Measurements from ENCODE around the gene ANKZF1.

Gene ANKZF1

GRCh38 chr2:219229305-219230058 is at the start of gene ANKZF1, which contains the start of gene ATG9A:
Gene ANKZF1, plus strand, starts transcription at chr2:219229806. Its CDS starts 452 bp downstream, at chr2:219230258.
Gene ATG9A, minus strand, starts transcription at chr2:219229636. Its CDS starts 1,612 bp downstream, at chr2:219228024.
- H3K9me3 ChIP-seq (ENCODE audit: control insufficient read depth in 2 of 2, low read length in 2 of 2), result no peaks in the 10 kb centered on the region
- peak within 1 kb of the TSS; percentile 81 to 92 for H3K4me3 ChIP-seq (ENCODE audit: low read length in 2 of 2)
- peak within 1 kb of the TSS; percentile 94 for H3K27ac ChIP-seq (ENCODE audit: low read length)
- peak within 1 kb of the TSS; percentile 90 to 96 for H3K9ac ChIP-seq (ENCODE audit: low read length in 2 of 2)
- peaks cover 35 to 37% of the 10 kb centered on the region in 2 donors for H3K36me3 ChIP-seq (ENCODE audit: control insufficient read depth in 2 of 2, insufficient read depth in 2 of 2, low read length in 2 of 2)
- H3K4me1 ChIP-seq (ENCODE audit: control insufficient read depth, insufficient read depth, low read length), result peaks cover 27% of the 10 kb centered on the region
- H3K27me3 ChIP-seq (ENCODE audit: control insufficient read depth in 1 of 2, insufficient read depth in 2 of 2, low read length in 2 of 2), result no peaks in the 10 kb centered on the region

- Histone ChIP-seq H3K9me3 (ENCODE audit: control insufficient read depth in 2 of 2, low read length in 2 of 2) (no peaks in the 10 kb centered on the region), H3K27me3 (ENCODE audit: control insufficient read depth in 1 of 2, insufficient read depth in 2 of 2, low read length in 2 of 2) (no peaks in the 10 kb centered on the region), H3K9ac (ENCODE audit: low read length in 2 of 2) (no peak overlapping the region), H3K4me1 (ENCODE audit: control insufficient read depth, insufficient read depth, low read length) (peaks cover 38% of the 10 kb centered on the region), H3K27ac (ENCODE audit: low read length) (no peak overlapping the region), H3K4me3 (ENCODE audit: low read length in 2 of 2) (no peak overlapping the region), H3K36me3 (ENCODE audit: control insufficient read depth in 2 of 2, insufficient read depth in 2 of 2, low read length in 2 of 2) (peaks cover 44 to 45% of the 10 kb centered on the region in 2 donors)
These were observed 48.6 kb upstream of the ANKZF1 start for GRCh38 chr2:219180961-219181360.

GRCh38 chr2:219181531-219181930 is 48.1 kb upstream of the ANKZF1 start:
- peaks cover 32% of the 10 kb centered on the region for H3K4me1 ChIP-seq (ENCODE audit: control insufficient read depth, insufficient read depth, low read length)
- H3K4me3 ChIP-seq (ENCODE audit: low read length in 2 of 2), result no peak overlapping the region
- H3K36me3 ChIP-seq (ENCODE audit: control insufficient read depth in 2 of 2, insufficient read depth in 2 of 2, low read length in 2 of 2), result peaks cover 44 to 45% of the 10 kb centered on the region in 2 donors
- no peak overlapping the region for H3K27ac ChIP-seq (ENCODE audit: low read length)
- no peaks in the 10 kb centered on the region for H3K9me3 ChIP-seq (ENCODE audit: control insufficient read depth in 2 of 2, low read length in 2 of 2)
- H3K27me3 ChIP-seq (ENCODE audit: control insufficient read depth in 1 of 2, insufficient read depth in 2 of 2, low read length in 2 of 2), result no peaks in the 10 kb centered on the region
- H3K9ac ChIP-seq (ENCODE audit: low read length in 2 of 2), result no peak overlapping the region

GRCh38 chr2:219182331-219183150 is 47.1 kb upstream of the ANKZF1 start:
- no peak overlapping the region for H3K9ac ChIP-seq (ENCODE audit: low read length in 2 of 2)
- H3K27ac ChIP-seq (ENCODE audit: low read length), result no peak overlapping the region
- no peaks in the 10 kb centered on the region for H3K27me3 ChIP-seq (ENCODE audit: control insufficient read depth in 1 of 2, insufficient read depth in 2 of 2, low read length in 2 of 2)
- H3K4me1 ChIP-seq (ENCODE audit: control insufficient read depth, insufficient read depth, low read length), result peaks cover 25% of the 10 kb centered on the region
- H3K4me3 ChIP-seq (ENCODE audit: low read length in 2 of 2), result no peak overlapping the region
- H3K36me3 ChIP-seq (ENCODE audit: control insufficient read depth in 2 of 2, insufficient read depth in 2 of 2, low read length in 2 of 2), result peaks cover 44 to 45% of the 10 kb centered on the region in 2 donors
- no peaks in the 10 kb centered on the region for H3K9me3 ChIP-seq (ENCODE audit: control insufficient read depth in 2 of 2, low read length in 2 of 2)

GRCh38 chr2:219183151-219183772 is 46.3 kb upstream of the ANKZF1 start:
- Histone ChIP-seq H3K4me3 (ENCODE audit: low read length in 2 of 2) (no peak overlapping the region), H3K36me3 (ENCODE audit: control insufficient read depth in 2 of 2, insufficient read depth in 2 of 2, low read length in 2 of 2) (peaks cover 44 to 45% of the 10 kb centered on the region in 2 donors), H3K9ac (ENCODE audit: low read length in 2 of 2) (no peak overlapping the region), H3K4me1 (ENCODE audit: control insufficient read depth, insufficient read depth, low read length) (peaks cover 22% of the 10 kb centered on the region), H3K27ac (ENCODE audit: low read length) (no peak overlapping the region), H3K27me3 (ENCODE audit: control insufficient read depth in 1 of 2, insufficient read depth in 2 of 2, low read length in 2 of 2) (no peaks in the 10 kb centered on the region), H3K9me3 (ENCODE audit: control insufficient read depth in 2 of 2, low read length in 2 of 2) (no peaks in the 10 kb centered on the region)

GRCh38 chr2:219184121-219184520 is 45.5 kb upstream of the ANKZF1 start:
- no peak overlapping the region for H3K4me3 ChIP-seq (ENCODE audit: low read length in 2 of 2)
- H3K4me1 ChIP-seq (ENCODE audit: control insufficient read depth, insufficient read depth, low read length), result peaks cover 16% of the 10 kb centered on the region
- no peaks in the 10 kb centered on the region for H3K27me3 ChIP-seq (ENCODE audit: control insufficient read depth in 1 of 2, insufficient read depth in 2 of 2, low read length in 2 of 2)
- no peaks in the 10 kb centered on the region for H3K9me3 ChIP-seq (ENCODE audit: control insufficient read depth in 2 of 2, low read length in 2 of 2)
- H3K9ac ChIP-seq (ENCODE audit: low read length in 2 of 2), result no peak overlapping the region
- H3K36me3 ChIP-seq (ENCODE audit: control insufficient read depth in 2 of 2, insufficient read depth in 2 of 2, low read length in 2 of 2), result peaks cover 44 to 45% of the 10 kb centered on the region in 2 donors
- H3K27ac ChIP-seq (ENCODE audit: low read length), result no peak overlapping the region

- Histone ChIP-seq H3K9ac (ENCODE audit: low read length in 2 of 2) (no peak overlapping the region), H3K27me3 (ENCODE audit: control insufficient read depth in 1 of 2, insufficient read depth in 2 of 2, low read length in 2 of 2) (no peaks in the 10 kb centered on the region), H3K36me3 (ENCODE audit: control insufficient read depth in 2 of 2, insufficient read depth in 2 of 2, low read length in 2 of 2) (peaks cover 21 to 22% of the 10 kb centered on the region in 2 donors), H3K9me3 (ENCODE audit: control insufficient read depth in 2 of 2, low read length in 2 of 2) (no peaks in the 10 kb centered on the region), H3K4me3 (ENCODE audit: low read length in 2 of 2) (no peak overlapping the region), H3K27ac (ENCODE audit: low read length) (no peak overlapping the region), H3K4me1 (ENCODE audit: control insufficient read depth, insufficient read depth, low read length) (no peaks in the 10 kb centered on the region)
These were observed 42.7 kb upstream of the ANKZF1 start for GRCh38 chr2:219186754-219187456.

GRCh38 chr2:219197388-219197787 is 32.2 kb upstream of the ANKZF1 start:
- H3K27me3 ChIP-seq (ENCODE audit: control insufficient read depth in 1 of 2, insufficient read depth in 2 of 2, low read length in 2 of 2), result peaks cover 0 to 6% of the 10 kb centered on the region in 2 donors
- H3K4me3 ChIP-seq (ENCODE audit: low read length in 2 of 2), result no peak overlapping the region
- no peaks in the 10 kb centered on the region for H3K4me1 ChIP-seq (ENCODE audit: control insufficient read depth, insufficient read depth, low read length)
- no peaks in the 10 kb centered on the region for H3K9me3 ChIP-seq (ENCODE audit: control insufficient read depth in 2 of 2, low read length in 2 of 2)
- no peak overlapping the region for H3K9ac ChIP-seq (ENCODE audit: low read length in 2 of 2)
- H3K36me3 ChIP-seq (ENCODE audit: control insufficient read depth in 2 of 2, insufficient read depth in 2 of 2, low read length in 2 of 2), result no peaks in the 10 kb centered on the region
- no peak overlapping the region for H3K27ac ChIP-seq (ENCODE audit: low read length)

GRCh38 chr2:219198974-219199373 is 30.6 kb upstream of the ANKZF1 start:
- H3K36me3 ChIP-seq (ENCODE audit: control insufficient read depth in 2 of 2, insufficient read depth in 2 of 2, low read length in 2 of 2), result no peaks in the 10 kb centered on the region
- no peaks in the 10 kb centered on the region for H3K4me1 ChIP-seq (ENCODE audit: control insufficient read depth, insufficient read depth, low read length)
- H3K9me3 ChIP-seq (ENCODE audit: control insufficient read depth in 2 of 2, low read length in 2 of 2), result no peaks in the 10 kb centered on the region
- no peak overlapping the region for H3K9ac ChIP-seq (ENCODE audit: low read length in 2 of 2)
- H3K4me3 ChIP-seq (ENCODE audit: low read length in 2 of 2), result no peak overlapping the region
- H3K27me3 ChIP-seq (ENCODE audit: control insufficient read depth in 1 of 2, insufficient read depth in 2 of 2, low read length in 2 of 2), result peaks cover 0 to 6% of the 10 kb centered on the region in 2 donors
- no peak overlapping the region for H3K27ac ChIP-seq (ENCODE audit: low read length)
